A549 (cell line): ENCODE results near the gene SIVA1. TPM values are rescaled to one million over a fixed set of nuclear protein-coding genes. Genes with fewer than 3 reads are reported as not detected.

Experiments used
- ATAC-seq, 2 experiments: fragments of 200-7000 bp in 1 of 2; fragments of >200 bp in 1 of 2; cut with Nextera tagmentation in 1 of 2; cut with Tn5 transposase in 1 of 2; 3 replicates each; pipeline versions ENCODE4 v1.8.0 to v1.9.1; 2018 to 2020; ENCODE audit warnings: mild to moderate bottlenecking in 1 of 2, moderate library complexity in 1 of 2
- CTCF ChIA-PET: fragments of 300-600 bp; sonication (Branson Sonifier 250); formaldehyde crosslinking; extraction: SDS; loops from one replicate; lab custom pipeline; 2021; ENCODE audit warnings: antibody characterized with exemption, inconsistent platforms; lab: Yijun Ruan, JAX
- POLR2A ChIA-PET: fragments of 350-600 bp; formaldehyde crosslinking; extraction: SDS; loops from one replicate; lab custom pipeline; 2021; ENCODE audit warnings: antibody characterized with exemption, inconsistent platforms; lab: Yijun Ruan, JAX
- DNase-seq, 2 experiments: peaks; one replicate each; pipeline versions ENCODE4 v3.0.0 to v3.0.0-alpha.2; 2011 to 2016; ENCODE audit warnings: low read depth in 1 of 2, low spot score in 1 of 2
- FAIRE-seq: peaks from 2 replicates; lab custom pipeline; 2011; peaks lifted over from hg19 to GRCh38; lab: Jason Lieb, UNC
- H3K27ac ChIP-seq, 2 experiments: fragments of >200 bp; sonication (Bioruptor Twin); formaldehyde crosslinking; 3 replicates each; pipeline ENCODE4 v1.5.1; 2016 to 2017
- H3K4me1 ChIP-seq: fragments of >200 bp; sonication (Bioruptor Twin); formaldehyde crosslinking; 3 replicates; pipeline ENCODE4 v1.6.1; 2016
- H3K4me2 ChIP-seq: fragments of >200 bp; sonication (Bioruptor Twin); formaldehyde crosslinking; 3 replicates; pipeline ENCODE4 v1.6.1; 2016
- H3K4me3 ChIP-seq: fragments of >200 bp; sonication (Bioruptor Twin); formaldehyde crosslinking; 3 replicates; pipeline ENCODE4 v1.5.1; 2016
- H3K9me3 ChIP-seq: fragments of >200 bp; sonication (Bioruptor Twin); formaldehyde crosslinking; 3 replicates; pipeline ENCODE4 v1.6.1; 2016
- CEBPB ChIP-seq, 2 experiments: fragments of >200 bp in 1 of 2; sonication (Bioruptor Twin) in 1 of 2; formaldehyde crosslinking in 1 of 2; IDR thresholded peaks; 2 replicates each; pipeline ENCODE4 v1.6.1; 2012 to 2016
- EHMT2 ChIP-seq: fragments of 200-600 bp; sonication (generic); IDR thresholded peaks from 2 replicates; pipeline ENCODE4 v1.6.1; 2016; ENCODE audit warnings: antibody characterized with exemption, low read depth, mild to moderate bottlenecking, moderate library complexity
- ESRRA ChIP-seq: fragments of 150-350 bp; IDR thresholded peaks from 2 replicates; pipeline ENCODE4 v1.6.1; 2014; ENCODE audit warnings: mild to moderate bottlenecking, low read length, borderline replicate concordance
- FOSL2 ChIP-seq, 2 experiments: fragments of 450-650 bp in 1 of 2; fragments of >200 bp in 1 of 2; sonication (Bioruptor Twin) in 1 of 2; formaldehyde crosslinking; IDR thresholded peaks; 2 replicates each; pipeline versions ENCODE4 v1.5.0 to v1.6.1; 2016 to 2020; ENCODE audit warnings: mild to moderate bottlenecking in 1 of 2, moderate library complexity in 1 of 2
- HDAC2 ChIP-seq: fragments of 200-600 bp; sonication (generic); IDR thresholded peaks from 2 replicates; pipeline ENCODE4 v1.6.1; 2016
- HOXB13 ChIP-seq: fragments of 250-450 bp; sonication (Bioruptor Pico); IDR thresholded peaks from 2 replicates; pipeline ENCODE4 v1.5.0; 2020; ENCODE audit warnings: low read depth, mild to moderate bottlenecking, moderate library complexity
- JUN ChIP-seq, 2 experiments: fragments of >200 bp; sonication (Bioruptor Twin); formaldehyde crosslinking; IDR thresholded peaks; 2 replicates in 1 of 2; 3 replicates in 1 of 2; pipeline ENCODE4 v1.6.1; 2016 to 2017
- KDM1A ChIP-seq: fragments of 200-600 bp; sonication (generic); IDR thresholded peaks from 2 replicates; pipeline ENCODE4 v1.6.1; 2016; ENCODE audit warnings: low read depth, mild to moderate bottlenecking
- MAZ ChIP-seq: fragments of 150-350 bp; IDR thresholded peaks from 2 replicates; pipeline ENCODE4 v1.6.1; 2014; ENCODE audit warnings: antibody characterized with exemption, low read depth, low read length, borderline replicate concordance
- MYC ChIP-seq: IDR thresholded peaks from 2 replicates; pipeline ENCODE4 v1.6.1; 2012; ENCODE audit warnings: mild to moderate bottlenecking, inconsistent platforms, low read length, improper control_type of control experiment, borderline replicate concordance
- NFE2L2 ChIP-seq: fragments of 150-350 bp; conservative IDR thresholded peaks from 2 replicates; pipeline ENCODE4 v1.6.1; 2014; ENCODE audit warnings: low read length
- NPAS2 ChIP-seq: fragments of 250-450 bp; sonication (Bioruptor Pico); IDR thresholded peaks from 2 replicates; pipeline ENCODE4 v1.8.0; 2022; ENCODE audit warnings: mild to moderate bottlenecking, moderate library complexity, borderline replicate concordance
- POLR2AphosphoS2 ChIP-seq: conservative IDR thresholded peaks from 2 replicates; pipeline ENCODE4 v1.6.1; 2012; ENCODE audit warnings: low read length, improper control_type of control experiment, inconsistent platforms
- RCOR1 ChIP-seq: fragments of 150-350 bp; IDR thresholded peaks from 2 replicates; pipeline ENCODE4 v1.6.1; 2014; ENCODE audit warnings: antibody characterized with exemption, low read length, low read depth
- REST ChIP-seq: fragments of 200-600 bp; sonication (generic); IDR thresholded peaks from 2 replicates; pipeline ENCODE4 v1.6.1; 2016; ENCODE audit warnings: antibody characterized with exemption, mild to moderate bottlenecking, moderate library complexity
- RNF2 ChIP-seq: fragments of 200-600 bp; sonication (generic); IDR thresholded peaks from 2 replicates; pipeline ENCODE4 v1.6.1; 2016; ENCODE audit warnings: low read depth, mild to moderate bottlenecking, antibody characterized with exemption, moderate library complexity, borderline replicate concordance
- SMC3 ChIP-seq: fragments of >200 bp; sonication (Bioruptor Twin); formaldehyde crosslinking; IDR thresholded peaks from 3 replicates; pipeline ENCODE4 v1.6.1; 2018; ENCODE audit warnings: inconsistent platforms
- ZFP36 ChIP-seq: fragments of 450-650 bp; IDR thresholded peaks from 2 replicates; pipeline ENCODE4 v1.6.1; 2014; ENCODE audit warnings: borderline replicate concordance; ENCODE audit not compliant: partially characterized antibody
- WGBS: methylation state at CpG from one replicate; pipeline ENCODE4 v1.1.6; 2017; ENCODE audit errors: missing lambda C conversion rate; 5-methylcytosine and 5-hydroxymethylcytosine counted together
- polyA plus RNA-seq, 4 experiments: library from polyadenylated mRNA; depleted of rRNA in 3 of 4; stranded (reverse); fragments of >200 nt; fragmentation: RNase III in 1 of 4; extraction: RNeasy Plus Mini Kit Qiagen cat#74134 plus additional on column Dnase treatment in 1 of 4; gene quantifications; 2 replicates in 3 of 4; 3 replicates in 1 of 4; pipeline ENCODE4 v1.2.3, GENCODE V29; 2011 to 2017
- TF ChIP-seq, protein P1 (sequence below): IDR thresholded peaks from 2 replicates; pipeline ENCODE4 v1.6.1; 2012

Gene SIVA1
- polyA plus RNA-seq, 2 of the 4 experiments (the other 2 are of a cell fraction): 90.0 to 169 TPM

DNA sequence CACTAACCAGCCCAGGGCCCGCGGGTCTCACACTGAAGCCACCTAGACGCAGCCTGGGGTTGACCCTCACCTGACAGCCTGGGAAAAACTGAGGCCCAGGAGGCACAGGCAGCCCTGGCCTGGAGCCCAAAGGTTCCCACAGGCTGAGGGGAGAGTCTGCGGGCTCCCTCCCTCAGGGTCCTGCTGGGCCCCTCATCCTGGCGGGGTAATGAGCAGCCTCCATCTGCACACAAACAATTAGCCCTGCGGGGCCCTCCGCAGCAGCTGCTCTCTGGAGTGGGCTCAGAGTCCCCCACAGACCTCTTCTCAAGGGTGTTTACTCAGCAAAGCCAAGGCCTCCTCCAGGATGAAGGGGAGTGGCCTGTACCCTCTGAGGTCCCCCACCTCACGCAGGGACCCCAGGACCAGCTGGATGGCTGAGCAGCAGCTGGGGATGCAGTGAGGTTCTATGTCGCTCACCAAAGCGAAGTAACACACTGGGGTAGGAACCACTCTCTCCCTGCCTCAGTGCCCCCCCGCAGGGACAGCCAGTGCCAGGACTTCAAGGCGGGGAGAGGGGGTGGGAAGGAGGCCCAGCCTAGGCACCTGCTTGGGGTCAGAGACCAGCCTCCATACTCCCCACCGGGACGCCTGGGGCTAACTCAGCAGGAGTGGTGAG is 35.3 kb downstream of the SIVA1 start:
- WGBS: 95% methylated on average over 10 of the region's 14 CpGs
- Histone ChIP-seq H3K4me3 (no peak overlapping the region), H3K4me1 (peaks cover 24% of the 10 kb centered on the region; the same call in 2 of the 3 replicates), H3K4me2 (no peak overlapping the region), H3K27ac (no peak overlapping the region), H3K9me3 (no peaks in the 10 kb centered on the region)
- ATAC-seq (no peak), FAIRE-seq (no peak), DNase-seq (no peak)
- ChIA-PET CTCF (interaction anchor here (1.3 to 6.1 kb wide), 3 partner anchors 12 to 38 kb away, joined by 4 to 48 read pairs (median 9); no protein-coding TSS in a partner anchor), POLR2A (no interaction called here)
- no peak for TF ChIP-seq RNF2
- TF ChIP-seq NPAS2 (CRISPR knock-in tag): no peak
- TF ChIP-seq ESRRA: no peak
- no peak for TF ChIP-seq SMC3
- TF ChIP-seq ZFP36: no peak
- no peak for TF ChIP-seq FOSL2 (IDR thresholded peaks at IDR 0.05)
- TF ChIP-seq FOSL2 (CRISPR knock-in tag; IDR thresholded peaks at IDR 0.05): no peak
- TF ChIP-seq MAZ: no peak
- TF ChIP-seq KDM1A: no peak
- TF ChIP-seq POLR2AphosphoS2: no peak
- no peak for TF ChIP-seq RCOR1
- TF ChIP-seq REST: no peak
- TF ChIP-seq HDAC2: no peak
- no peak for TF ChIP-seq CEBPB (IDR thresholded peaks at IDR 0.05)

- H3K4me1 ChIP-seq: peaks cover 32% of the 10 kb centered on the region; the same call in 2 of the 3 replicates
- POLR2A ChIA-PET: no interaction called here
- ATAC-seq (no peak), FAIRE-seq (no peak), DNase-seq (no peak)
- H3K4me3 ChIP-seq: no peak overlapping the region
- WGBS: 94% methylated on average over 30 of the region's 39 CpGs
- CTCF ChIA-PET: interaction anchor here (0.7 to 6.1 kb wide), 8 partner anchors 12 to 37 kb away, joined by 3 to 48 read pairs (median 4); no protein-coding TSS in a partner anchor
- H3K9me3 ChIP-seq: no peaks in the 10 kb centered on the region
- TF ChIP-seq KDM1A: no peak
- TF ChIP-seq JUN (IDR thresholded peaks at IDR 0.05): no peak
- no peak for TF ChIP-seq MYC
- TF ChIP-seq NFE2L2: no peak
- TF ChIP-seq FOSL2 (IDR thresholded peaks at IDR 0.05): no peak
- no peak for TF ChIP-seq FOSL2 (CRISPR knock-in tag; IDR thresholded peaks at IDR 0.05)
- no peak for TF ChIP-seq EHMT2
- TF ChIP-seq, protein P1, sequence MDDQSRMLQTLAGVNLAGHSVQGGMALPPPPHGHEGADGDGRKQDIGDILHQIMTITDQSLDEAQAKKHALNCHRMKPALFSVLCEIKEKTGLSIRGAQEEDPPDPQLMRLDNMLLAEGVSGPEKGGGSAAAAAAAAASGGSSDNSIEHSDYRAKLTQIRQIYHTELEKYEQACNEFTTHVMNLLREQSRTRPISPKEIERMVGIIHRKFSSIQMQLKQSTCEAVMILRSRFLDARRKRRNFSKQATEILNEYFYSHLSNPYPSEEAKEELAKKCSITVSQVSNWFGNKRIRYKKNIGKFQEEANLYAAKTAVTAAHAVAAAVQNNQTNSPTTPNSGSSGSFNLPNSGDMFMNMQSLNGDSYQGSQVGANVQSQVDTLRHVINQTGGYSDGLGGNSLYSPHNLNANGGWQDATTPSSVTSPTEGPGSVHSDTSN: no peak
- TF ChIP-seq HOXB13 (CRISPR knock-in tag): no peak
- no peak for TF ChIP-seq REST
- H3K27ac ChIP-seq: no peak overlapping the region
- H3K4me2 ChIP-seq: no peak overlapping the region
These were observed 36.1 kb downstream of the SIVA1 start for GRCh38 chr14:104788873-104789663.
